SK-N-SH (cell line): ENCODE results near the gene CCDC57. TPM values are rescaled to one million over a fixed set of nuclear protein-coding genes. Genes with fewer than 3 reads are reported as not detected.

Source experiments
- CTCF ChIA-PET: fragments of 300-600, 350-600 bp; formaldehyde crosslinking; extraction: SDS; loops from one replicate; lab custom pipeline; 2021; lab: Yijun Ruan, JAX
- POLR2A ChIA-PET: fragments of 350-600 bp; sonication (Branson Sonifier 250); formaldehyde crosslinking; extraction: SDS; loops from one replicate; lab custom pipeline; 2020; ENCODE audit warnings: antibody characterized with exemption, inconsistent platforms; lab: Yijun Ruan, JAX
- DNase-seq: peaks from one replicate; pipeline ENCODE4 v3.0.0; 2012
- H2AFZ ChIP-seq: fragments of 200-600 bp; sonication (generic); 2 replicates; pipeline ENCODE4 v1.8.1; 2016; ENCODE audit warnings: antibody characterized with exemption, mild to moderate bottlenecking, low read depth
- H3F3A ChIP-seq: fragments of 200-600 bp; sonication (generic); replicated peaks from 2 replicates; pipeline ENCODE3; 2016; ENCODE audit warnings: antibody characterized with exemption, mild to moderate bottlenecking; ENCODE audit not compliant: insufficient read depth
- H3K27ac ChIP-seq, 2 experiments: fragments of 200-500 bp in 1 of 2; fragments of 200-600 bp in 1 of 2; sonication (Bioruptor generic) in 1 of 2; sonication (generic), shearing (Covaris generic) in 1 of 2; 2 replicates each; pipeline versions ENCODE4 v1.5.1 to v1.6.1; 2014 to 2016; ENCODE audit warnings: low read depth in 2 of 2, inconsistent platforms in 1 of 2, low read length in 1 of 2, mild to moderate bottlenecking in 1 of 2, mixed read lengths in 1 of 2
- H3K27me3 ChIP-seq: fragments of 200-600 bp; sonication (generic), shearing (Covaris generic); 2 replicates; pipeline ENCODE4 v1.6.1; 2016; ENCODE audit warnings: mixed run types; ENCODE audit not compliant: insufficient read depth
- H3K36me3 ChIP-seq, 2 experiments: fragments of 200-500 bp in 1 of 2; fragments of 200-600 bp in 1 of 2; sonication (Bioruptor generic) in 1 of 2; sonication (generic) in 1 of 2; replicated peaks in 1 of 2; 2 replicates each; pipeline versions ENCODE3 to v1.5.1; 2014 to 2016; ENCODE audit warnings: low read length in 1 of 2, mild to moderate bottlenecking in 1 of 2; ENCODE audit not compliant: insufficient read depth in 2 of 2, control insufficient read depth in 1 of 2
- H3K4me1 ChIP-seq, 2 experiments: fragments of 200-500 bp in 1 of 2; fragments of 200-600 bp in 1 of 2; sonication (Bioruptor generic) in 1 of 2; sonication (generic), shearing (Covaris generic) in 1 of 2; 2 replicates each; pipeline versions ENCODE4 v1.5.1 to v1.6.1; 2014 to 2016; ENCODE audit warnings: low read depth in 1 of 2, low read length in 1 of 2, mixed run types in 1 of 2; ENCODE audit not compliant: insufficient read depth in 2 of 2, control insufficient read depth in 1 of 2
- H3K4me2 ChIP-seq: fragments of 200-600 bp; sonication (generic), shearing (Covaris generic); 2 replicates; pipeline ENCODE4 v1.6.1; 2017; ENCODE audit warnings: mixed run types
- H3K4me3 ChIP-seq, 2 experiments: fragments of 200-500 bp in 1 of 2; fragments of 200-600 bp in 1 of 2; sonication (Bioruptor generic) in 1 of 2; sonication (generic), shearing (Covaris generic) in 1 of 2; 2 replicates each; pipeline versions ENCODE4 v1.5.1 to v1.8.1; 2014 to 2016; ENCODE audit warnings: low read depth in 2 of 2, inconsistent platforms in 1 of 2, low read length in 1 of 2, mild to moderate bottlenecking in 1 of 2, mixed read lengths in 1 of 2, moderate library complexity in 1 of 2
- H3K79me2 ChIP-seq: fragments of 200-600 bp; sonication (generic); 2 replicates; pipeline ENCODE4 v1.8.1; 2017; ENCODE audit warnings: mild to moderate bottlenecking; ENCODE audit not compliant: insufficient read depth
- H3K9ac ChIP-seq: fragments of 200-600 bp; sonication (generic); 2 replicates; pipeline ENCODE4 v1.6.1; 2017; ENCODE audit warnings: mixed run types
- H3K9me2 ChIP-seq: fragments of 200-600 bp; sonication (generic); 2 replicates; pipeline ENCODE4 v1.6.1; 2017; ENCODE audit warnings: mixed run types
- H3K9me3 ChIP-seq: fragments of 200-600 bp; sonication (generic); 2 replicates; pipeline ENCODE4 v1.6.1; 2017; ENCODE audit warnings: mixed run types, mild to moderate bottlenecking, moderate library complexity
- H4K20me1 ChIP-seq: fragments of 200-600 bp; sonication (generic); 2 replicates; pipeline ENCODE4 v1.6.1; 2017; ENCODE audit warnings: mild to moderate bottlenecking, mixed run types; ENCODE audit not compliant: insufficient read depth
- ELF1 ChIP-seq: IDR thresholded peaks from 2 replicates; pipeline ENCODE4 v1.4.0; 2012
- EZH2phosphoT487 ChIP-seq: fragments of 200-600 bp; sonication (generic); IDR thresholded peaks from 2 replicates; pipeline ENCODE4 v1.6.1; 2017; ENCODE audit warnings: low read depth, mixed run types, mild to moderate bottlenecking, antibody characterized with exemption, moderate library complexity, borderline replicate concordance
- FOXJ3 ChIP-seq: sonication (generic); formaldehyde crosslinking; IDR thresholded peaks from 2 replicates; pipeline ENCODE4 v1.5.1; 2020; ENCODE audit warnings: mild to moderate bottlenecking, missing genetic modification reagents
- GABPA ChIP-seq: IDR thresholded peaks from 2 replicates; pipeline ENCODE4 v1.4.0; 2012; ENCODE audit warnings: low read depth, mild to moderate bottlenecking
- JUND ChIP-seq: IDR thresholded peaks from 2 replicates; pipeline ENCODE4 v1.4.0; 2012
- RAD21 ChIP-seq: IDR thresholded peaks from 2 replicates; pipeline ENCODE4 v1.6.1; 2012; ENCODE audit warnings: mild to moderate bottlenecking, low read length
- REST ChIP-seq: IDR thresholded peaks from 2 replicates; pipeline ENCODE4 v1.6.1; 2012; ENCODE audit warnings: mild to moderate bottlenecking, low read depth, low read length, moderate library complexity
- RXRA ChIP-seq: IDR thresholded peaks from 2 replicates; pipeline ENCODE4 v1.4.0; 2012; ENCODE audit warnings: low read depth, mild to moderate bottlenecking, borderline replicate concordance
- SMC3 ChIP-seq: IDR thresholded peaks from 2 replicates; pipeline ENCODE4 v1.6.1; 2012; ENCODE audit warnings: low read depth, low read length, improper control_type of control experiment
- TCF12 ChIP-seq: IDR thresholded peaks from 2 replicates; pipeline ENCODE4 v1.4.0; 2012
- WGBS: methylation state at CpG from one replicate; pipeline ENCODE4 v1.1.6; 2017; ENCODE audit warnings: low lambda C conversion rate; 5-methylcytosine and 5-hydroxymethylcytosine counted together
- polyA plus RNA-seq, 3 experiments: library from polyadenylated mRNA; depleted of rRNA; stranded (reverse); fragments of >200 nt; gene quantifications; 2 replicates each; pipeline ENCODE4 v1.2.3, GENCODE V29; 2012

CCDC57 gene
- polyA plus RNA-seq, 1 of the 3 experiments (the other 2 are of a cell fraction): 68.6 TPM

- Histone ChIP-seq H3K9ac (no peak overlapping the region), H3K9me3 (no peaks in the 10 kb centered on the region), H3K27ac (no peak overlapping the region), H4K20me1 (peaks cover 87% of the 10 kb centered on the region), H3K9me2 (no peaks in the 10 kb centered on the region), H3K4me3 (no peak overlapping the region), H3K4me1 (peaks cover 0 to 13% of the 10 kb centered on the region in 2 experiments; a peak in 3 of 4 replicates), H2AFZ (no peak overlapping the region), H3F3A (peaks cover 37% of the 10 kb centered on the region), H3K36me3 (peaks cover 62 to 85% of the 10 kb centered on the region in 2 experiments), H3K79me2 (peaks cover 78% of the 10 kb centered on the region), H3K27me3 (no peaks in the 10 kb centered on the region), H3K4me2 (no peak overlapping the region)
- TF ChIP-seq REST (no peak), SMC3 (no peak), JUND (no peak), EZH2phosphoT487 (no peak), GABPA (no peak), RXRA (no peak), ELF1 (no peak), TCF12 (no peak), RAD21 (no peak), FOXJ3 (CRISPR knock-in tag) (no peak)
- POLR2A ChIA-PET: interaction anchor here (1.5 to 2.3 kb wide), 2 partner anchors 9 to 14 kb away, joined by 3 to 8 read pairs; no protein-coding TSS in a partner anchor
- 93% methylated on average over 32 of the region's 33 CpGs for WGBS
- no peak for DNase-seq
- CTCF ChIA-PET: interaction anchor here (0.9 to 2.2 kb wide), 5 partner anchors 12 to 72 kb away, joined by 4 to 10 read pairs (median 6); no protein-coding TSS in a partner anchor
Measured at GRCh38 chr17:82249896-82250581, 37.4 kb upstream of the CCDC57 start.

DNA sequence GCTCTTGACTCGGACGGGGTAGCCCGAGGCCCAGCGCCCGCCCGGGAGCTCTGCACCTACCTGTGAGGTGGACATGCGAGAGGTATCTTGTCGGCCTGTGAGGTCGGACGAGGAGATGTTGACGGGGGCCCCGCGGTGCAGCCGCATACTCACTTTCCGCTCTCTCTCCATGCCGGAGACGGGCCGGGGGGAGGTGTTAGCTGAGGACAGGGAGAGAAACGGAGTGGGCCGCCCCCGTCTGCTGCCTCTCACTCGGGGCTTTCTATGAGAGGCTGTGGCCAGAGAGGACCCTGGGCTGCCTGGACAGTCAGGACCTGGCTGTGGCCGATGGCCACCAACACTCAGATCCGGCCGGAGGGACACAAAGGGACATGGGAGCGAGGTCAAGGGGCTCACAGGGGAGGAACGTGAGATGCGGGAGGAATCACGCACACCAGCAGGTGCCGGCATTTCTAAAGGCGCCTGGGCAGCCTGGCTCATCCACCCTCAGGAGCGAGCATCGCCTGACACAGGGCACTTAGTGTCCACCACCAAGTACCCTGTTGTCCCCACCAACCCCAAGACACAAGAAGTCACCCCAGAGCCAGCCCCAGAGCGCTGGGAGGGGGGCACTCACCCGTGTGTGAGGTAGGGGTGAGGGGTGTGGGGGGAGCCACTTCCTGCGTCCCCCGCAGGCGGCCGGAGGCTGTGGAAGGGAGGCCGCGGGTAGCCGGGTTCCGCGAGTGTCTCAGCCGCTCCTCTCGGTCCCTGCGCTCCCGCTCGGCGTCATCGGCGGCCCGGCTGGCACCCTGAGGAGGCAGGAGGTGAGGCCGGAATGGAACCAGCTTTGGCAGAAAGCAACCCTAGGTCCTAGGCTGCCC is 36.4 kb upstream of the CCDC57 start:
- no peak for TF ChIP-seq RXRA
- H3K27ac ChIP-seq: no peak overlapping the region
- no peaks in the 10 kb centered on the region for H3K9me3 ChIP-seq
- H4K20me1 ChIP-seq: peaks cover 96% of the 10 kb centered on the region
- H3K27me3 ChIP-seq: no peaks in the 10 kb centered on the region
- WGBS: 96% methylated on average over 48 of the region's 54 CpGs
- no peak overlapping the region for H3K4me2 ChIP-seq
- no peak overlapping the region for H2AFZ ChIP-seq
- peaks cover 66 to 94% of the 10 kb centered on the region in 2 experiments for H3K36me3 ChIP-seq
- peaks cover 0 to 13% of the 10 kb centered on the region in 2 experiments; a peak in 3 of 4 replicates for H3K4me1 ChIP-seq
- POLR2A ChIA-PET: interaction anchor here (0.6 to 1.5 kb wide), 2 partner anchors 13 to 18 kb away, joined by 3 read pairs; no protein-coding TSS in a partner anchor
- DNase-seq: peak; percentile 46
- peaks cover 46% of the 10 kb centered on the region for H3F3A ChIP-seq
- H3K4me3 ChIP-seq: no peak overlapping the region
- CTCF ChIA-PET: interaction anchor here (2.2 kb wide), 1 partner anchor 13 kb away, joined by 10 read pairs; no protein-coding TSS in a partner anchor
- peaks cover 86% of the 10 kb centered on the region for H3K79me2 ChIP-seq
- no peaks in the 10 kb centered on the region for H3K9me2 ChIP-seq
- no peak overlapping the region for H3K9ac ChIP-seq
